ENCODE measurements around the gene VAMP7.

GRCh38 chrX:155880586-155881157 lies 473 bp upstream of the VAMP7 start:
- TF ChIP-seq, protein P1, sequence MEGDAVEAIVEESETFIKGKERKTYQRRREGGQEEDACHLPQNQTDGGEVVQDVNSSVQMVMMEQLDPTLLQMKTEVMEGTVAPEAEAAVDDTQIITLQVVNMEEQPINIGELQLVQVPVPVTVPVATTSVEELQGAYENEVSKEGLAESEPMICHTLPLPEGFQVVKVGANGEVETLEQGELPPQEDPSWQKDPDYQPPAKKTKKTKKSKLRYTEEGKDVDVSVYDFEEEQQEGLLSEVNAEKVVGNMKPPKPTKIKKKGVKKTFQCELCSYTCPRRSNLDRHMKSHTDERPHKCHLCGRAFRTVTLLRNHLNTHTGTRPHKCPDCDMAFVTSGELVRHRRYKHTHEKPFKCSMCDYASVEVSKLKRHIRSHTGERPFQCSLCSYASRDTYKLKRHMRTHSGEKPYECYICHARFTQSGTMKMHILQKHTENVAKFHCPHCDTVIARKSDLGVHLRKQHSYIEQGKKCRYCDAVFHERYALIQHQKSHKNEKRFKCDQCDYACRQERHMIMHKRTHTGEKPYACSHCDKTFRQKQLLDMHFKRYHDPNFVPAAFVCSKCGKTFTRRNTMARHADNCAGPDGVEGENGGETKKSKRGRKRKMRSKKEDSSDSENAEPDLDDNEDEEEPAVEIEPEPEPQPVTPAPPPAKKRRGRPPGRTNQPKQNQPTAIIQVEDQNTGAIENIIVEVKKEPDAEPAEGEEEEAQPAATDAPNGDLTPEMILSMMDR (IDR thresholded peaks at IDR 0.05): no peak
- TF ChIP-seq POLR2AphosphoS5 (IDR thresholded peaks at IDR 0.05; ENCODE audit: low read depth, low read length): no peak
- TF ChIP-seq SIN3A (IDR thresholded peaks at IDR 0.05; ENCODE audit: borderline replicate concordance, insufficient read depth, low read depth, low read length): no peak
- no peak for TF ChIP-seq TCF7L2 (IDR thresholded peaks at IDR 0.05; ENCODE audit: low read depth, low read length)
- TF ChIP-seq, protein P2, sequence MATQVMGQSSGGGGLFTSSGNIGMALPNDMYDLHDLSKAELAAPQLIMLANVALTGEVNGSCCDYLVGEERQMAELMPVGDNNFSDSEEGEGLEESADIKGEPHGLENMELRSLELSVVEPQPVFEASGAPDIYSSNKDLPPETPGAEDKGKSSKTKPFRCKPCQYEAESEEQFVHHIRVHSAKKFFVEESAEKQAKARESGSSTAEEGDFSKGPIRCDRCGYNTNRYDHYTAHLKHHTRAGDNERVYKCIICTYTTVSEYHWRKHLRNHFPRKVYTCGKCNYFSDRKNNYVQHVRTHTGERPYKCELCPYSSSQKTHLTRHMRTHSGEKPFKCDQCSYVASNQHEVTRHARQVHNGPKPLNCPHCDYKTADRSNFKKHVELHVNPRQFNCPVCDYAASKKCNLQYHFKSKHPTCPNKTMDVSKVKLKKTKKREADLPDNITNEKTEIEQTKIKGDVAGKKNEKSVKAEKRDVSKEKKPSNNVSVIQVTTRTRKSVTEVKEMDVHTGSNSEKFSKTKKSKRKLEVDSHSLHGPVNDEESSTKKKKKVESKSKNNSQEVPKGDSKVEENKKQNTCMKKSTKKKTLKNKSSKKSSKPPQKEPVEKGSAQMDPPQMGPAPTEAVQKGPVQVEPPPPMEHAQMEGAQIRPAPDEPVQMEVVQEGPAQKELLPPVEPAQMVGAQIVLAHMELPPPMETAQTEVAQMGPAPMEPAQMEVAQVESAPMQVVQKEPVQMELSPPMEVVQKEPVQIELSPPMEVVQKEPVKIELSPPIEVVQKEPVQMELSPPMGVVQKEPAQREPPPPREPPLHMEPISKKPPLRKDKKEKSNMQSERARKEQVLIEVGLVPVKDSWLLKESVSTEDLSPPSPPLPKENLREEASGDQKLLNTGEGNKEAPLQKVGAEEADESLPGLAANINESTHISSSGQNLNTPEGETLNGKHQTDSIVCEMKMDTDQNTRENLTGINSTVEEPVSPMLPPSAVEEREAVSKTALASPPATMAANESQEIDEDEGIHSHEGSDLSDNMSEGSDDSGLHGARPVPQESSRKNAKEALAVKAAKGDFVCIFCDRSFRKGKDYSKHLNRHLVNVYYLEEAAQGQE (IDR thresholded peaks at IDR 0.05; ENCODE audit: insufficient read depth in 1 of 2, low read depth in 2 of 2, low read length in 1 of 2): no peak

Data from Panc1 (cell line).